ENCODE results near the gene EEF2K.

The EEF2K gene

GRCh38 chr16:22329199-22329695 lies 123.2 kb downstream of the EEF2K start:
- peaks cover 77% of the 10 kb centered on the region for H3K36me3 ChIP-seq (ENCODE audit: control insufficient read depth, insufficient read depth, low read length, severe bottlenecking)
- no peak for DNase-seq (ENCODE audit: low read depth)
- no peak overlapping the region for H3K9ac ChIP-seq (ENCODE audit: low read length)
- H3K27me3 ChIP-seq (replicated peaks; ENCODE audit: control insufficient read depth, insufficient read depth, low read length): no peaks in the 10 kb centered on the region
- H3K9me3 ChIP-seq (ENCODE audit: control insufficient read depth, low read length): no peaks in the 10 kb centered on the region
- H3K4me1 ChIP-seq (ENCODE audit: control insufficient read depth, insufficient read depth, low read length): peaks cover 4% of the 10 kb centered on the region
- H3K4me3 ChIP-seq (ENCODE audit: low read length): no peak overlapping the region

GRCh38 chr16:22330326-22330725 lies 124.2 kb downstream of the EEF2K start:
- Histone ChIP-seq H3K27me3 (replicated peaks; ENCODE audit: control insufficient read depth, insufficient read depth, low read length) (no peaks in the 10 kb centered on the region), H3K9ac (ENCODE audit: low read length) (no peak overlapping the region), H3K36me3 (ENCODE audit: control insufficient read depth, insufficient read depth, low read length, severe bottlenecking) (peaks cover 78% of the 10 kb centered on the region), H3K4me3 (ENCODE audit: low read length) (no peak overlapping the region), H3K4me1 (ENCODE audit: control insufficient read depth, insufficient read depth, low read length) (peaks cover 4% of the 10 kb centered on the region), H3K9me3 (ENCODE audit: control insufficient read depth, low read length) (no peaks in the 10 kb centered on the region)
- DNase-seq (ENCODE audit: low read depth): no peak

- DNase-seq (ENCODE audit: low read depth): no peak
- Histone ChIP-seq H3K9me3 (ENCODE audit: control insufficient read depth, low read length) (peaks cover 19% of the 10 kb centered on the region), H3K9ac (ENCODE audit: low read length) (no peak overlapping the region), H3K27me3 (replicated peaks; ENCODE audit: control insufficient read depth, insufficient read depth, low read length) (no peaks in the 10 kb centered on the region), H3K36me3 (ENCODE audit: control insufficient read depth, insufficient read depth, low read length, severe bottlenecking) (peaks cover 79% of the 10 kb centered on the region), H3K4me1 (ENCODE audit: control insufficient read depth, insufficient read depth, low read length) (no peaks in the 10 kb centered on the region), H3K4me3 (ENCODE audit: low read length) (no peak overlapping the region)
Observed at GRCh38 chr16:22333457-22333994, 127.4 kb downstream of the EEF2K start.

DNA sequence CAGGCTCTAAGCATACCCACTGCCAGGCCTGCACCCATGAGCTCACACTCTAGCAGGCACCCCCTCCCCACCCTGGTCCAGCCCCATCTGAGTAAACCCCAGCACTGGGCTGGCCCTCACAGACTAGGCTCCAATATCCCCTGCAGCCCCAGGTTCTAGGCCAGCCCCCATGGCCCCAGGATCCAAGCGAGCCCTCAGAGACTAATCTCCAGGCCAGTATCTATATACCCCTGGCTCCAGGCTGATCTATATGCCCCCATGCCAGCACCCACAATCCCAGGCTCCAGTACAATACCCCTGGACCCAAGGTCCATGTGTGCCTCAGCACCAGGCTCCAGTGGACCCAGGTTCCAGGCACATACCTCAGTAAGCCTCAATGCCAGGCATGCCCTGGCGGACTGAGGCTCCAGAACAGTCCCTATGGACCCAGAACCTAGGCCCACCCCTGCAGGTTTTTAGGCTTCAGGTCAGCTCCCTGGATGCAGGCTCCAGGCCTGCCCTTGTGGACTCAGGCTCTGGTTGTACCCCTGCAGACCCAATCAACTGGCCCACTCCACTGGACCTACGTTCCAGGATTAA lies 129.7 kb downstream of the EEF2K start:
- Histone ChIP-seq H3K9me3 (ENCODE audit: control insufficient read depth, low read length) (peaks cover 19% of the 10 kb centered on the region), H3K36me3 (ENCODE audit: control insufficient read depth, insufficient read depth, low read length, severe bottlenecking) (peaks cover 71% of the 10 kb centered on the region), H3K9ac (ENCODE audit: low read length) (no peak overlapping the region), H3K27me3 (replicated peaks; ENCODE audit: control insufficient read depth, insufficient read depth, low read length) (no peaks in the 10 kb centered on the region), H3K4me3 (ENCODE audit: low read length) (no peak overlapping the region), H3K4me1 (ENCODE audit: control insufficient read depth, insufficient read depth, low read length) (no peaks in the 10 kb centered on the region)
- DNase-seq (ENCODE audit: low read depth): no peak

- DNase-seq (ENCODE audit: low read depth): no peak
- no peak overlapping the region for H3K9ac ChIP-seq (ENCODE audit: low read length)
- no peaks in the 10 kb centered on the region for H3K4me1 ChIP-seq (ENCODE audit: control insufficient read depth, insufficient read depth, low read length)
- H3K4me3 ChIP-seq (ENCODE audit: low read length): no peak overlapping the region
- peaks cover 22% of the 10 kb centered on the region for H3K9me3 ChIP-seq (ENCODE audit: control insufficient read depth, low read length)
- peaks cover 65% of the 10 kb centered on the region for H3K36me3 ChIP-seq (ENCODE audit: control insufficient read depth, insufficient read depth, low read length, severe bottlenecking)
- H3K27me3 ChIP-seq (replicated peaks; ENCODE audit: control insufficient read depth, insufficient read depth, low read length): no peaks in the 10 kb centered on the region
Observed at GRCh38 chr16:22336581-22336980, 130.5 kb downstream of the EEF2K start.

DNA sequence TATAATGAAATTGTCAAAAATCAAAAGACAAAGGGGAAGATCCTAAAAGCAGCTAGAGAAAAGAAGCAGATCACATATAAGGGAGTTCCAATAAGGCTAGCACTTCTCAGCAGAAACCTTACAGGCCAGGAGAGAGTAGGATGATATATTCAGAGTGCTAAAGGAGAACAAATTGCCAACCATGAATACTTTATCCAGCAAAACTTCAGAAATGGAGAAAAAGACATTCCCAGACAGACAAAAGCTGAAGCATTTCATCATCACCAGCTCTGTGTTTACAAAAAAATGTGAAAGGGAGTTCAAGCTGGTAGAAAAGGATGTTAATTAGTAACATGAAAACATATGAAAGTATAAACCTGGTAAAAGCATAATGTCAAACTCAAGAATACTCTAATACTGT lies 131.0 kb downstream of the EEF2K start:
- DNase-seq (ENCODE audit: low read depth): no peak
- Histone ChIP-seq H3K36me3 (ENCODE audit: control insufficient read depth, insufficient read depth, low read length, severe bottlenecking) (peaks cover 60% of the 10 kb centered on the region), H3K9ac (ENCODE audit: low read length) (no peak overlapping the region), H3K27me3 (replicated peaks; ENCODE audit: control insufficient read depth, insufficient read depth, low read length) (no peaks in the 10 kb centered on the region), H3K9me3 (ENCODE audit: control insufficient read depth, low read length) (peaks cover 22% of the 10 kb centered on the region), H3K4me3 (ENCODE audit: low read length) (no peak overlapping the region), H3K4me1 (ENCODE audit: control insufficient read depth, insufficient read depth, low read length) (no peaks in the 10 kb centered on the region)

DNA sequence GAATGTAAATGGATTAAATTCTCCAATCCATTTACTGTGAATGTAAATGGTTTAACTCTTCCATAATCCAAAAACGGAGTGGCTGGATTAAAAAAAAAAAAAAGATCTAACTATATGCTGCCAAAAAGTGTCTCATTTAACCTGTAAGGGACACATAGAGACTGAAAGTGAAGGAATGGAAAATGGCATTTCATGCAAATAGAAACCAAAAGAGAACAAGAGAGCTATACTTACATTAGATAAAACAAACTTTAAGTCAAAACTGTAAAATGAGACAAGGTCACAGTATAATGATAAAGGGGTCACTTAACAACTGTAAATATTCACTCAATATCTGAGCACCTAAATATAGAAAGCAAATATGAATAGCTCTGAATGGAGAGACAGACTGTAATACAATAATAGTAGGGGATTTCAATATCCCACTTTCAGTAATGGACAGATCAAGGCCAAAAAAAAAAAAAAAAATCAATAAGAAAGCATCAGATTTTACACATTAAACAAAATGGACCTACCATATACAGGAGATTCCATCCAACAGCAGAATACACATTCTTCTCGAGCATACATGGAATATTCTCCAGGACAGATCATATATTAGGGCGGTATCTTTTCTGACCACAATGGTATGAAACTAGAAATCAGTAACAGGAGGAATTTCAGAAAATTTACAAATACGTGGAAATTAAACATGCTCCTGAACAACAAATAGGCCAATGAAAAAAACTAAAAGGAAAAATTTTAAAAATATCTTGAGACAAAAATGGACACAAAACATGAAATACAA lies 132.0 kb downstream of the EEF2K start:
- Histone ChIP-seq H3K4me1 (ENCODE audit: control insufficient read depth, insufficient read depth, low read length) (no peaks in the 10 kb centered on the region), H3K4me3 (ENCODE audit: low read length) (no peak overlapping the region), H3K27me3 (replicated peaks; ENCODE audit: control insufficient read depth, insufficient read depth, low read length) (no peaks in the 10 kb centered on the region), H3K9ac (ENCODE audit: low read length) (no peak overlapping the region), H3K9me3 (ENCODE audit: control insufficient read depth, low read length) (peaks cover 22% of the 10 kb centered on the region), H3K36me3 (ENCODE audit: control insufficient read depth, insufficient read depth, low read length, severe bottlenecking) (peaks cover 57% of the 10 kb centered on the region)
- DNase-seq (ENCODE audit: low read depth): no peak

Measured in adipocyte (in vitro differentiated cells).